Peyer's patch (tissue), 4 donors: ENCODE results near the gene TGFB2. TPM values are rescaled to one million over a fixed set of nuclear protein-coding genes. Genes with fewer than 3 reads are reported as not detected.

ENCODE experiments used
- DNase-seq, 3 donors: peaks; one replicate each; pipeline ENCODE4 v3.0.0-alpha.2; 2017 to 2019
- H3K27ac ChIP-seq, 4 donors: fragments of 200-600 bp; sonication (generic); one replicate each; pipeline ENCODE4 v1.5.1; 2016 to 2019
- H3K27me3 ChIP-seq, 2 donors: fragments of 200-600 bp; sonication (generic); one replicate each; pipeline ENCODE4 v1.5.1; 2019
- H3K36me3 ChIP-seq, 3 donors: fragments of 200-600 bp; sonication (generic); one replicate each; pipeline ENCODE4 v1.5.1; 2016 to 2019
- H3K4me1 ChIP-seq, 4 donors: fragments of 200-600 bp; sonication (generic); one replicate each; pipeline ENCODE4 v1.5.1; 2016 to 2019
- H3K4me3 ChIP-seq, 4 donors: fragments of 200-600 bp; sonication (generic); 1 replicate in 3 of 4; 2 replicates in 1 of 4; pipeline ENCODE4 v1.5.1; 2016 to 2019; ENCODE audit warnings: mild to moderate bottlenecking in 1 of 4
- H3K9me3 ChIP-seq, 4 donors: fragments of 200-600 bp; sonication (generic); one replicate each; pipeline ENCODE4 v1.5.1; 2016 to 2019; ENCODE audit warnings: mild to moderate bottlenecking in 1 of 4
- CTCF ChIP-seq, 6 experiments: fragments of 450-650 bp in 4 of 6; fragments of 200-600 bp in 2 of 6; sonication (generic) in 1 of 6; IDR thresholded peaks; one replicate each; pipeline ENCODE4 v1.5.1; 2017 to 2019; ENCODE audit warnings: antibody characterized with exemption in 6 of 6, mild to moderate bottlenecking in 3 of 6, moderate library complexity in 1 of 6
- POLR2A ChIP-seq, 2 donors: fragments of 450-650 bp; IDR thresholded peaks; one replicate each; pipeline ENCODE4 v1.5.1; 2017; ENCODE audit warnings: antibody characterized with exemption in 2 of 2, mild to moderate bottlenecking in 2 of 2, moderate library complexity in 2 of 2
- total RNA-seq, 4 donors: library from RNA; depleted of rRNA; stranded (reverse); fragments of >200 nt; gene quantifications; one replicate each; pipeline ENCODE4 v1.1.0, GENCODE V29; 2016

Gene TGFB2
- total RNA-seq, 4 donors from 2014 or later: 0.28 to 1.7 (median 0.54) TPM; not detected in 1

GRCh38 chr1:218332416-218332815 lies 12.7 kb upstream of the TGFB2 start:
- Histone ChIP-seq H3K27ac (no peak overlapping the region), H3K9me3 (no peaks in the 10 kb centered on the region), H3K4me3 (no peak overlapping the region), H3K36me3 (no peaks in the 10 kb centered on the region), H3K27me3 (no peaks in the 10 kb centered on the region), H3K4me1 (no peaks in the 10 kb centered on the region)
- TF ChIP-seq POLR2A (IDR thresholded peaks at IDR 0.05) (no peak), CTCF (IDR thresholded peaks at IDR 0.05) (no peak)
- DNase-seq: no peak

GRCh38 chr1:218336328-218336727 lies 8.8 kb upstream of the TGFB2 start:
- DNase-seq: no peak
- no peaks in the 10 kb centered on the region for H3K36me3 ChIP-seq
- H3K4me1 ChIP-seq: no peaks in the 10 kb centered on the region
- H3K27ac ChIP-seq: no peak overlapping the region
- H3K9me3 ChIP-seq: no peaks in the 10 kb centered on the region
- no peaks in the 10 kb centered on the region for H3K27me3 ChIP-seq
- no peak overlapping the region for H3K4me3 ChIP-seq
- TF ChIP-seq POLR2A (IDR thresholded peaks at IDR 0.05) (no peak), CTCF (IDR thresholded peaks at IDR 0.05) (no peak)

- H3K4me1 ChIP-seq: no peaks in the 10 kb centered on the region
- H3K36me3 ChIP-seq: no peaks in the 10 kb centered on the region
- H3K4me3 ChIP-seq: no peak overlapping the region
- TF ChIP-seq CTCF (IDR thresholded peaks at IDR 0.05) (peak; percentile 17 to 65 (median 54)), POLR2A (IDR thresholded peaks at IDR 0.05) (no peak)
- DNase-seq: no peak
- no peak overlapping the region for H3K27ac ChIP-seq
- H3K27me3 ChIP-seq: no peaks in the 10 kb centered on the region
- no peaks in the 10 kb centered on the region for H3K9me3 ChIP-seq
These were observed 5.8 kb upstream of the TGFB2 start for GRCh38 chr1:218339267-218339831.

GRCh38 chr1:218341325-218341724 lies 3.8 kb upstream of the TGFB2 start:
- H3K9me3 ChIP-seq: no peaks in the 10 kb centered on the region
- H3K36me3 ChIP-seq: no peaks in the 10 kb centered on the region
- no peak for DNase-seq
- peaks cover 0 to 8% of the 10 kb centered on the region in 2 donors for H3K27me3 ChIP-seq
- peaks cover 0 to 14% (median 0%) of the 10 kb centered on the region in 4 donors for H3K4me1 ChIP-seq
- no peak overlapping the region for H3K27ac ChIP-seq
- TF ChIP-seq CTCF (IDR thresholded peaks at IDR 0.05) (no peak), POLR2A (IDR thresholded peaks at IDR 0.05) (no peak)
- H3K4me3 ChIP-seq: no peak overlapping the region

- peaks cover 0 to 14% (median under 1%) of the 10 kb centered on the region in 4 donors for H3K4me1 ChIP-seq
- H3K27me3 ChIP-seq: peaks cover 0 to 8% of the 10 kb centered on the region in 2 donors
- H3K9me3 ChIP-seq: no peaks in the 10 kb centered on the region
- H3K36me3 ChIP-seq: no peaks in the 10 kb centered on the region
- no peak overlapping the region for H3K27ac ChIP-seq
- no peak for TF ChIP-seq POLR2A (IDR thresholded peaks at IDR 0.05)
- no peak for TF ChIP-seq CTCF (IDR thresholded peaks at IDR 0.05)
- no peak for DNase-seq
- no peak overlapping the region for H3K4me3 ChIP-seq
These were observed 3.0 kb upstream of the TGFB2 start for GRCh38 chr1:218342091-218342490.
